Transverse colon (tissue), 4 donors: ENCODE results near the gene DBI.

Source experiments
- CTCF ChIP-seq, 5 experiments: fragments of 200-600 bp in 3 of 5; fragments of 450-650 bp in 2 of 5; sonication (generic) in 3 of 5; IDR thresholded peaks; 1 replicate in 2 of 5; 2 replicates in 3 of 5; pipeline ENCODE4 v1.5.1; 2016 to 2017; ENCODE audit warnings: antibody characterized with exemption in 5 of 5, inconsistent platforms in 3 of 5, mild to moderate bottlenecking in 2 of 5, moderate library complexity in 1 of 5
- EP300 ChIP-seq: sonication (generic); formaldehyde crosslinking; IDR thresholded peaks from one replicate; pipeline ENCODE4 v1.6.1; 2017; ENCODE audit warnings: antibody characterized with exemption, low read depth
- POLR2A ChIP-seq: fragments of 450-650 bp; IDR thresholded peaks from one replicate; pipeline ENCODE4 v1.6.1; 2016; ENCODE audit warnings: antibody characterized with exemption, mild to moderate bottlenecking, moderate library complexity
- POLR2AphosphoS5 ChIP-seq, 3 donors: sonication (generic); formaldehyde crosslinking; IDR thresholded peaks; one replicate each; pipeline ENCODE4 v1.6.1; 2016; ENCODE audit warnings: antibody characterized with exemption in 3 of 3

GRCh38 chr2:119383410-119384140 is 16.8 kb downstream of the DBI start:
- TF ChIP-seq POLR2A (no peak), EP300 (no peak), POLR2AphosphoS5 (IDR thresholded peaks at IDR 0.05) (no peak), CTCF (IDR thresholded peaks at IDR 0.05) (no peak)
